DOHH2 (cell line): Measurements from ENCODE around the gene ABI2.
A peak's percentile ranks its signal among the peaks of the same experiment; 100 is the strongest.

ENCODE experiments used
- H3F3A ChIP-seq: fragments of 200-600 bp; sonication (generic), shearing (Covaris generic); 2 replicates; pipeline ENCODE4 v1.6.0; 2016; ENCODE audit warnings: antibody characterized with exemption, mild to moderate bottlenecking; ENCODE audit not compliant: control insufficient read depth, insufficient read depth
- H3K27ac ChIP-seq: fragments of 200-600 bp; sonication (generic); 2 replicates; pipeline ENCODE4 v1.5.1; 2014; ENCODE audit warnings: low read depth, mild to moderate bottlenecking, low read length, moderate library complexity
- H3K27me3 ChIP-seq: fragments of 200-600 bp; sonication (generic); 2 replicates; pipeline ENCODE4 v1.6.1; 2014; ENCODE audit warnings: mild to moderate bottlenecking, low read length, mixed read lengths; ENCODE audit not compliant: control insufficient read depth
- H3K36me3 ChIP-seq: fragments of 200-600 bp; sonication (generic); 2 replicates; pipeline ENCODE4 v1.6.1; 2014; ENCODE audit warnings: mild to moderate bottlenecking, low read length, moderate library complexity, mixed read lengths; ENCODE audit not compliant: control insufficient read depth
- H3K4me1 ChIP-seq: fragments of 200-600 bp; sonication (generic); 2 replicates; pipeline ENCODE4 v1.6.1; 2014; ENCODE audit warnings: mild to moderate bottlenecking, low read length, mixed read lengths; ENCODE audit not compliant: control insufficient read depth
- H3K4me2 ChIP-seq: fragments of 200-600 bp; sonication (generic); 2 replicates; pipeline ENCODE4 v1.6.0; 2014; ENCODE audit warnings: mild to moderate bottlenecking, low read length, moderate library complexity
- H3K4me3 ChIP-seq: fragments of 200-600 bp; sonication (generic); 2 replicates; pipeline ENCODE4 v1.5.1; 2014; ENCODE audit warnings: mild to moderate bottlenecking, low read length, mixed read lengths
- H3K79me2 ChIP-seq: fragments of 200-600 bp; sonication (generic); 2 replicates; pipeline ENCODE4 v1.6.1; 2014; ENCODE audit warnings: mild to moderate bottlenecking, low read length, mixed read lengths; ENCODE audit not compliant: control insufficient read depth
- H3K9me2 ChIP-seq: fragments of 200-600 bp; sonication (generic); replicated peaks from 2 replicates; pipeline ENCODE4 v1.6.1; 2014; ENCODE audit warnings: mild to moderate bottlenecking, low read length, mixed read lengths; ENCODE audit not compliant: control insufficient read depth
- H3K9me3 ChIP-seq: fragments of 200-600 bp; sonication (generic); 2 replicates; pipeline ENCODE4 v1.6.1; 2014; ENCODE audit warnings: antibody characterized with exemption, low read length, mixed read lengths; ENCODE audit not compliant: control insufficient read depth, insufficient read depth
- H4K20me1 ChIP-seq: fragments of 200-600 bp; sonication (generic); 2 replicates; pipeline ENCODE4 v1.6.0; 2014; ENCODE audit warnings: low read depth, mild to moderate bottlenecking, antibody characterized with exemption, low read length, moderate library complexity; ENCODE audit not compliant: control insufficient read depth, insufficient read depth
- EZH2phosphoT487 ChIP-seq: fragments of 200-600 bp; sonication (generic); IDR thresholded peaks from 2 replicates; pipeline ENCODE4 v1.6.1; 2017; ENCODE audit warnings: borderline replicate concordance, mild to moderate bottlenecking, antibody characterized with exemption, low read length, moderate library complexity, mixed read lengths
- TF ChIP-seq, protein P1 (sequence below): fragments of 200-600 bp; sonication (generic); IDR thresholded peaks from one replicate; pipeline ENCODE4 v1.5.1; 2014; ENCODE audit warnings: antibody characterized with exemption, mild to moderate bottlenecking, low read depth, low read length; ENCODE audit not compliant: poor library complexity, severe bottlenecking

ABI2 gene

DNA sequence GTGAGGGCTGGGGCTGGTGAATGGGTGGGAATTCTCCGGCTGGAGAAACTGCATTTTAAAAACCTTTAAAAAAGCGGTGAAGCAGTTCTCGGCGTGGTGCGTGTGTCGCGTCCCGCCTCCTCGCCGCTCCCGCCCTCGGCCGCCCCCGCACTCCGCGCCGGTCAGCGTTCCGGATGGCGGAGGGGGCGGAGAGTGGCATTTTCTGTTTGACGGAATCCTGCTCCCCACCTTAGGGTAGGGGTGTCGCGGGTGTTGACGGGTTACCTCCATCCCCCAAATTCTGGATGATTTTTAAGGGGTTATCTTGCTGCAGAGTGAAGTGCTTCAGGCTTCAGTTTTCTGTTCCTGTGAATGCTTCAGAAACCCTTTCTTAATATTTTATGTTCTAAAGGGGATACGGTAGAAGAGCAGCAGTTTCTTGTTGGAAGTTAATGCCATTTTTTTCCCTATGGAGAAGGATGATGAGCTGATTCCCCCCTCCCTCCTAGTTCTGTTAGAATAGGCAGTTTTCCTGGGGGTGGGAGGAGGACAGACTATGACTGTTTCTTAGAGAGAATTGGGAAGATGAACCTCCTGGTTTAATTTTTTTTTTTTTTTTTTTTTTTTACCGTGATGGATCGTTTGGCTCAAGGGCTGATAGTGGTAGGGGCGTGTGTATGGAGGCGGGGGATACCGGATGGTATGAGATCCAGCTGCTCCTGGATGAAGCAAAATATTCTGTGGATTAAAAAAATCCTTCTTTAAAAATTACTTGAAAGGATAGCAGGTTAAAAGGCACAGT, 756 bp downstream of the ABI2 start:
- TF ChIP-seq, protein P1, sequence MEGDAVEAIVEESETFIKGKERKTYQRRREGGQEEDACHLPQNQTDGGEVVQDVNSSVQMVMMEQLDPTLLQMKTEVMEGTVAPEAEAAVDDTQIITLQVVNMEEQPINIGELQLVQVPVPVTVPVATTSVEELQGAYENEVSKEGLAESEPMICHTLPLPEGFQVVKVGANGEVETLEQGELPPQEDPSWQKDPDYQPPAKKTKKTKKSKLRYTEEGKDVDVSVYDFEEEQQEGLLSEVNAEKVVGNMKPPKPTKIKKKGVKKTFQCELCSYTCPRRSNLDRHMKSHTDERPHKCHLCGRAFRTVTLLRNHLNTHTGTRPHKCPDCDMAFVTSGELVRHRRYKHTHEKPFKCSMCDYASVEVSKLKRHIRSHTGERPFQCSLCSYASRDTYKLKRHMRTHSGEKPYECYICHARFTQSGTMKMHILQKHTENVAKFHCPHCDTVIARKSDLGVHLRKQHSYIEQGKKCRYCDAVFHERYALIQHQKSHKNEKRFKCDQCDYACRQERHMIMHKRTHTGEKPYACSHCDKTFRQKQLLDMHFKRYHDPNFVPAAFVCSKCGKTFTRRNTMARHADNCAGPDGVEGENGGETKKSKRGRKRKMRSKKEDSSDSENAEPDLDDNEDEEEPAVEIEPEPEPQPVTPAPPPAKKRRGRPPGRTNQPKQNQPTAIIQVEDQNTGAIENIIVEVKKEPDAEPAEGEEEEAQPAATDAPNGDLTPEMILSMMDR, result no peak
- TF ChIP-seq EZH2phosphoT487, result no peak
- H3K4me3 ChIP-seq, result peak overlapping the region; percentile 97
- H3K36me3 ChIP-seq, result peaks cover 5% of the 10 kb centered on the region; the same call in 1 of the 2 replicates
- no peaks in the 10 kb centered on the region for H3K9me3 ChIP-seq
- H3K27me3 ChIP-seq, result no peaks in the 10 kb centered on the region
- H4K20me1 ChIP-seq, result no peaks in the 10 kb centered on the region; the same call in 1 of the 2 replicates
- peaks cover 20% of the 10 kb centered on the region for H3K4me1 ChIP-seq
- H3K4me2 ChIP-seq, result peak overlapping the region; percentile 94
- H3K27ac ChIP-seq, result peak overlapping the region; percentile 56
- H3K79me2 ChIP-seq, result peaks cover 54% of the 10 kb centered on the region
- H3K9me2 ChIP-seq, result no peaks in the 10 kb centered on the region
- peaks cover 15% of the 10 kb centered on the region for H3F3A ChIP-seq

DNA sequence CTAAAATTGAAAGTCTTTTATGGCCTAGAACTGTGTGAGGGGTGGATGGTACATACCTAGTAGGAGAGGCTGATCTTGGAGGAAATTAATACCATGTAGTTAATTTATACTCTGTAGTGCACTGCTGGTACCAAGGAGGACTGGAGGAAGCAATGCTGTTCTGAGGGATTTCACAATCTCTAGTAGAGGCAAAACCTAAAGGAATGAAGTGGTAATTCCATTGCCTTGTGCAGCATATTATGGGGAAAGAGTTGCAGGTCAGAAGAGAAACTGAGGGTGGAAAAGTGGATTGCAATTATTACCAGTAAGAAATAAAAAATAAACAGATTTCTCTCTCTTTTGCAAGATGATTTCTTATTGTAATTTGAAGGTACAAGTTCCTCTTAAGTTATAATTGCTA, 2.2 kb downstream of the ABI2 start:
- H3K27ac ChIP-seq, result no peak overlapping the region
- H3K9me3 ChIP-seq, result no peaks in the 10 kb centered on the region
- H3F3A ChIP-seq, result peaks cover 12% of the 10 kb centered on the region
- no peaks in the 10 kb centered on the region; the same call in 1 of the 2 replicates for H4K20me1 ChIP-seq
- peaks cover 68% of the 10 kb centered on the region for H3K79me2 ChIP-seq
- peaks cover 20% of the 10 kb centered on the region for H3K4me1 ChIP-seq
- H3K4me2 ChIP-seq, result peak overlapping the region; percentile 94
- no peaks in the 10 kb centered on the region for H3K9me2 ChIP-seq
- H3K27me3 ChIP-seq, result no peaks in the 10 kb centered on the region
- TF ChIP-seq, protein P1, result no peak
- no peak for TF ChIP-seq EZH2phosphoT487
- H3K4me3 ChIP-seq, result peak overlapping the region; percentile 97
- H3K36me3 ChIP-seq, result peaks cover 5% of the 10 kb centered on the region; the same call in 1 of the 2 replicates

DNA sequence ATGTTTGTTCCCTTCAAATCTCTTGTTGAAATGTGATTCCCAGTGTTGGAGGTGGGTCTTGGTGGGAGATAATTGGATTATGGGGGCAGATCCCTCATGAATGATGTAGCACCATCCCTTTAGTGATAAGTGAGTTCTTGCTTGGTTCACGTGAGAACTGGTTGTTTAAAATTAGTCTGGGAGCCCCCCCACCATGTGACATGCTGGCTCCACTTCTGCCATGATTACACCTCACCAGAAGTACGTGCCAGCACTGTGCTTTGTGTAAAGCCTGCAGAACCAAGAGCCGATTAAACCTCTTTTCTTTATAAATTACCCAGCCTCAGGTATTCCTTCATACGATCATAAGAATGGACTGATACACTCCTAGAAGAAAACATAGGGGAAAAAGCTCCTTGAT, 10.1 kb downstream of the ABI2 start:
- Histone ChIP-seq H3K27ac (no peak overlapping the region), H3K27me3 (no peaks in the 10 kb centered on the region), H3K9me3 (no peaks in the 10 kb centered on the region), H3K4me1 (0 out of 2 replicates have a peak, but pooled peaks cover 3% of the 10 kb centered on the region), H3F3A (peaks cover 2% of the 10 kb centered on the region; the same call in 1 of the 2 replicates), H4K20me1 (no peaks in the 10 kb centered on the region), H3K4me3 (no peak overlapping the region), H3K9me2 (no peaks in the 10 kb centered on the region), H3K36me3 (peaks cover 9% of the 10 kb centered on the region; the same call in 1 of the 2 replicates), H3K79me2 (peaks cover 65% of the 10 kb centered on the region), H3K4me2 (no peak overlapping the region)
- no peak for TF ChIP-seq EZH2phosphoT487
- TF ChIP-seq, protein P1, result no peak
